ENCODE data around the gene PTAR1.

The PTAR1 gene

GRCh38 chr9:69757996-69758675, 1.7 kb downstream of the PTAR1 start:
- H3K4me1 ChIP-seq (ENCODE audit: control insufficient read depth, insufficient read depth, low read length, poor library complexity, severe bottlenecking): peaks cover 9% of the 10 kb centered on the region
- H3K27me3 ChIP-seq (replicated peaks; ENCODE audit: control insufficient read depth, insufficient read depth, low read length, poor library complexity, severe bottlenecking): no peaks in the 10 kb centered on the region
- no peak overlapping the region for H3K27ac ChIP-seq (ENCODE audit: insufficient read depth, low read length, poor library complexity, severe bottlenecking)
- no peak overlapping the region for H3K4me3 ChIP-seq (ENCODE audit: insufficient read depth, low read depth, low read length, poor library complexity, severe bottlenecking)
- no peaks in the 10 kb centered on the region for H3K9me3 ChIP-seq (ENCODE audit: control insufficient read depth, low read length)
- no peaks in the 10 kb centered on the region for H3K36me3 ChIP-seq (ENCODE audit: control insufficient read depth, insufficient read depth, low read length)
- no peak for DNase-seq

- Histone ChIP-seq H3K27me3 (replicated peaks; ENCODE audit: control insufficient read depth, insufficient read depth, low read length, poor library complexity, severe bottlenecking) (no peaks in the 10 kb centered on the region), H3K4me3 (ENCODE audit: insufficient read depth, low read depth, low read length, poor library complexity, severe bottlenecking) (no peak overlapping the region), H3K36me3 (ENCODE audit: control insufficient read depth, insufficient read depth, low read length) (peaks cover 6% of the 10 kb centered on the region), H3K9me3 (ENCODE audit: control insufficient read depth, low read length) (no peaks in the 10 kb centered on the region), H3K27ac (ENCODE audit: insufficient read depth, low read length, poor library complexity, severe bottlenecking) (no peak overlapping the region), H3K4me1 (ENCODE audit: control insufficient read depth, insufficient read depth, low read length, poor library complexity, severe bottlenecking) (peaks cover 9% of the 10 kb centered on the region)
- DNase-seq: no peak
Measured at GRCh38 chr9:69755205-69755604, 4.6 kb downstream of the PTAR1 start.

- peaks cover 9% of the 10 kb centered on the region for H3K4me1 ChIP-seq (ENCODE audit: control insufficient read depth, insufficient read depth, low read length, poor library complexity, severe bottlenecking)
- H3K27me3 ChIP-seq (replicated peaks; ENCODE audit: control insufficient read depth, insufficient read depth, low read length, poor library complexity, severe bottlenecking): no peaks in the 10 kb centered on the region
- H3K4me3 ChIP-seq (ENCODE audit: insufficient read depth, low read depth, low read length, poor library complexity, severe bottlenecking): no peak overlapping the region
- no peak overlapping the region for H3K27ac ChIP-seq (ENCODE audit: insufficient read depth, low read length, poor library complexity, severe bottlenecking)
- DNase-seq: no peak
- peaks cover 12% of the 10 kb centered on the region for H3K36me3 ChIP-seq (ENCODE audit: control insufficient read depth, insufficient read depth, low read length)
- H3K9me3 ChIP-seq (ENCODE audit: control insufficient read depth, low read length): no peaks in the 10 kb centered on the region
Measured at GRCh38 chr9:69753830-69754229, 6.0 kb downstream of the PTAR1 start.

GRCh38 chr9:69750085-69750484, 9.7 kb downstream of the PTAR1 start:
- no peak overlapping the region for H3K4me3 ChIP-seq (ENCODE audit: insufficient read depth, low read depth, low read length, poor library complexity, severe bottlenecking)
- H3K4me1 ChIP-seq (ENCODE audit: control insufficient read depth, insufficient read depth, low read length, poor library complexity, severe bottlenecking): no peaks in the 10 kb centered on the region
- H3K9me3 ChIP-seq (ENCODE audit: control insufficient read depth, low read length): no peaks in the 10 kb centered on the region
- DNase-seq: no peak
- peaks cover 18% of the 10 kb centered on the region for H3K36me3 ChIP-seq (ENCODE audit: control insufficient read depth, insufficient read depth, low read length)
- H3K27me3 ChIP-seq (replicated peaks; ENCODE audit: control insufficient read depth, insufficient read depth, low read length, poor library complexity, severe bottlenecking): no peaks in the 10 kb centered on the region
- no peak overlapping the region for H3K27ac ChIP-seq (ENCODE audit: insufficient read depth, low read length, poor library complexity, severe bottlenecking)

GRCh38 chr9:69748304-69748703, 11.5 kb downstream of the PTAR1 start:
- Histone ChIP-seq H3K27ac (ENCODE audit: insufficient read depth, low read length, poor library complexity, severe bottlenecking) (no peak overlapping the region), H3K4me1 (ENCODE audit: control insufficient read depth, insufficient read depth, low read length, poor library complexity, severe bottlenecking) (no peaks in the 10 kb centered on the region), H3K4me3 (ENCODE audit: insufficient read depth, low read depth, low read length, poor library complexity, severe bottlenecking) (no peak overlapping the region), H3K36me3 (ENCODE audit: control insufficient read depth, insufficient read depth, low read length) (peaks cover 18% of the 10 kb centered on the region), H3K27me3 (replicated peaks; ENCODE audit: control insufficient read depth, insufficient read depth, low read length, poor library complexity, severe bottlenecking) (no peaks in the 10 kb centered on the region), H3K9me3 (ENCODE audit: control insufficient read depth, low read length) (no peaks in the 10 kb centered on the region)
- no peak for DNase-seq

GRCh38 chr9:69746859-69747560, 12.8 kb downstream of the PTAR1 start:
- H3K27ac ChIP-seq (ENCODE audit: insufficient read depth, low read length, poor library complexity, severe bottlenecking): no peak overlapping the region
- no peak for DNase-seq
- H3K4me1 ChIP-seq (ENCODE audit: control insufficient read depth, insufficient read depth, low read length, poor library complexity, severe bottlenecking): no peaks in the 10 kb centered on the region
- no peaks in the 10 kb centered on the region for H3K27me3 ChIP-seq (replicated peaks; ENCODE audit: control insufficient read depth, insufficient read depth, low read length, poor library complexity, severe bottlenecking)
- H3K4me3 ChIP-seq (ENCODE audit: insufficient read depth, low read depth, low read length, poor library complexity, severe bottlenecking): no peak overlapping the region
- peaks cover 18% of the 10 kb centered on the region for H3K36me3 ChIP-seq (ENCODE audit: control insufficient read depth, insufficient read depth, low read length)
- no peaks in the 10 kb centered on the region for H3K9me3 ChIP-seq (ENCODE audit: control insufficient read depth, low read length)

GRCh38 chr9:69745716-69746437, 13.9 kb downstream of the PTAR1 start:
- H3K36me3 ChIP-seq (ENCODE audit: control insufficient read depth, insufficient read depth, low read length): peaks cover 18% of the 10 kb centered on the region
- no peaks in the 10 kb centered on the region for H3K9me3 ChIP-seq (ENCODE audit: control insufficient read depth, low read length)
- no peaks in the 10 kb centered on the region for H3K4me1 ChIP-seq (ENCODE audit: control insufficient read depth, insufficient read depth, low read length, poor library complexity, severe bottlenecking)
- no peak overlapping the region for H3K4me3 ChIP-seq (ENCODE audit: insufficient read depth, low read depth, low read length, poor library complexity, severe bottlenecking)
- H3K27me3 ChIP-seq (replicated peaks; ENCODE audit: control insufficient read depth, insufficient read depth, low read length, poor library complexity, severe bottlenecking): no peaks in the 10 kb centered on the region
- H3K27ac ChIP-seq (ENCODE audit: insufficient read depth, low read length, poor library complexity, severe bottlenecking): no peak overlapping the region
- no peak for DNase-seq

- no peak for DNase-seq
- Histone ChIP-seq H3K4me1 (ENCODE audit: control insufficient read depth, insufficient read depth, low read length, poor library complexity, severe bottlenecking) (no peaks in the 10 kb centered on the region), H3K27me3 (replicated peaks; ENCODE audit: control insufficient read depth, insufficient read depth, low read length, poor library complexity, severe bottlenecking) (no peaks in the 10 kb centered on the region), H3K27ac (ENCODE audit: insufficient read depth, low read length, poor library complexity, severe bottlenecking) (no peak overlapping the region), H3K9me3 (ENCODE audit: control insufficient read depth, low read length) (no peaks in the 10 kb centered on the region), H3K4me3 (ENCODE audit: insufficient read depth, low read depth, low read length, poor library complexity, severe bottlenecking) (no peak overlapping the region), H3K36me3 (ENCODE audit: control insufficient read depth, insufficient read depth, low read length) (peaks cover 9% of the 10 kb centered on the region)
Measured at GRCh38 chr9:69744688-69745380, 15.0 kb downstream of the PTAR1 start.

GRCh38 chr9:69743930-69744329, 15.9 kb downstream of the PTAR1 start:
- H3K27ac ChIP-seq (ENCODE audit: insufficient read depth, low read length, poor library complexity, severe bottlenecking): no peak overlapping the region
- no peak for DNase-seq
- H3K4me1 ChIP-seq (ENCODE audit: control insufficient read depth, insufficient read depth, low read length, poor library complexity, severe bottlenecking): no peaks in the 10 kb centered on the region
- no peaks in the 10 kb centered on the region for H3K9me3 ChIP-seq (ENCODE audit: control insufficient read depth, low read length)
- H3K27me3 ChIP-seq (replicated peaks; ENCODE audit: control insufficient read depth, insufficient read depth, low read length, poor library complexity, severe bottlenecking): no peaks in the 10 kb centered on the region
- no peak overlapping the region for H3K4me3 ChIP-seq (ENCODE audit: insufficient read depth, low read depth, low read length, poor library complexity, severe bottlenecking)
- H3K36me3 ChIP-seq (ENCODE audit: control insufficient read depth, insufficient read depth, low read length): peaks cover 13% of the 10 kb centered on the region
